ENCODE measurements around the gene AOPEP.

AOPEP gene

GRCh38 chr9:95110921-95111525, 384.5 kb downstream of the AOPEP start:
- no peak for FAIRE-seq
- TF ChIP-seq, protein P1, sequence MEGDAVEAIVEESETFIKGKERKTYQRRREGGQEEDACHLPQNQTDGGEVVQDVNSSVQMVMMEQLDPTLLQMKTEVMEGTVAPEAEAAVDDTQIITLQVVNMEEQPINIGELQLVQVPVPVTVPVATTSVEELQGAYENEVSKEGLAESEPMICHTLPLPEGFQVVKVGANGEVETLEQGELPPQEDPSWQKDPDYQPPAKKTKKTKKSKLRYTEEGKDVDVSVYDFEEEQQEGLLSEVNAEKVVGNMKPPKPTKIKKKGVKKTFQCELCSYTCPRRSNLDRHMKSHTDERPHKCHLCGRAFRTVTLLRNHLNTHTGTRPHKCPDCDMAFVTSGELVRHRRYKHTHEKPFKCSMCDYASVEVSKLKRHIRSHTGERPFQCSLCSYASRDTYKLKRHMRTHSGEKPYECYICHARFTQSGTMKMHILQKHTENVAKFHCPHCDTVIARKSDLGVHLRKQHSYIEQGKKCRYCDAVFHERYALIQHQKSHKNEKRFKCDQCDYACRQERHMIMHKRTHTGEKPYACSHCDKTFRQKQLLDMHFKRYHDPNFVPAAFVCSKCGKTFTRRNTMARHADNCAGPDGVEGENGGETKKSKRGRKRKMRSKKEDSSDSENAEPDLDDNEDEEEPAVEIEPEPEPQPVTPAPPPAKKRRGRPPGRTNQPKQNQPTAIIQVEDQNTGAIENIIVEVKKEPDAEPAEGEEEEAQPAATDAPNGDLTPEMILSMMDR (IDR thresholded peaks at IDR 0.05; ENCODE audit: insufficient read depth, missing control alignments), result no peak
- DNase-seq (ENCODE audit: insufficient read length, low spot score), result no peak

DNA sequence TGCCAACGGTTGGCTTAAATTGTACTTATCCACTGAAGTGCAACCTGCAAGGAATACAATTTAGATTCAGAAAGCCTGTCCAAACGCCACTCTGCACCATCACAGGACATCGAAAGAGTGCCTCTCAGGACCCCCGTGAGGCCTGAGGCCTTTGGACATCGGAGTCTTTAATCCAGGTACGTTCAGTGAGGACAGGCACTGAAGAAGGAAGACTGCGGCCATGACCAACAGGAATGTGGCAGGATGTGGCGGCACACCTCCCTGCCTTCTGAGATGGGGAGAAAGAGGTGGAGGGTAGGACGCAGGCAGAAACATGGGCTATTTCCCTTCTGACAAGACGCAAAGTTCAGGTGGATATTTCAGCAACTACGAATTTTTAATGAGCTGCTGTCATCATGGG, 385.2 kb downstream of the AOPEP start:
- FAIRE-seq (no peak), DNase-seq (ENCODE audit: insufficient read length, low spot score) (no peak)
- TF ChIP-seq, protein P1 (IDR thresholded peaks at IDR 0.05; ENCODE audit: insufficient read depth, missing control alignments), result no peak

- TF ChIP-seq, protein P1 (IDR thresholded peaks at IDR 0.05; ENCODE audit: insufficient read depth, missing control alignments), result no peak
- FAIRE-seq (no peak), DNase-seq (ENCODE audit: insufficient read length, low spot score) (no peak)
Measured at GRCh38 chr9:95112436-95113280, 386.2 kb downstream of the AOPEP start.

DNA sequence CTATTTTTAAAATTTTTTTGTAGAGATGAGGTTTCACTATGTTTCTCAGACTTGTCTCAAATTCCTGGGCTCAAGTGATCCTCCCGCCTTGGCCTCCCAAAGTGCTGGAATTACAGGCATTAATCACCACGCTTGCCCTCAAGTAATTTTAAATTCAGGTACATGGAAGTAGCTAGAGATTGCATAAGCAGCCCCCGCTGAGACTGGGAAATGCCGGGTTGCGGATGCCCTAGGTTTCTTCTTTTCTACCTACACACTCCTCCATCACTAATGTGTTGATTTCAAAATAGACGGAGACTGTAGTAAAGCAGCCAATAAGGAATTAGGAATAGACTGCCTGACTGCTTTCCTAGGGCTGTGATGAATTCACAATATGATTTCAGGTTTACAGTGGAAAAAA, 388.6 kb downstream of the AOPEP start:
- FAIRE-seq (no peak), DNase-seq (ENCODE audit: insufficient read length, low spot score) (no peak)

GRCh38 chr9:95116002-95116807, 389.7 kb downstream of the AOPEP start:
- FAIRE-seq, result no peak
- TF ChIP-seq, protein P1 (IDR thresholded peaks at IDR 0.05; ENCODE audit: insufficient read depth, missing control alignments), result no peak
- no peak for DNase-seq (ENCODE audit: insufficient read length, low spot score)

More for the DNA sequence above, 388.6 kb downstream of the AOPEP start:
- TF ChIP-seq, protein P1 (IDR thresholded peaks at IDR 0.05; ENCODE audit: insufficient read depth, missing control alignments), result no peak

DNA sequence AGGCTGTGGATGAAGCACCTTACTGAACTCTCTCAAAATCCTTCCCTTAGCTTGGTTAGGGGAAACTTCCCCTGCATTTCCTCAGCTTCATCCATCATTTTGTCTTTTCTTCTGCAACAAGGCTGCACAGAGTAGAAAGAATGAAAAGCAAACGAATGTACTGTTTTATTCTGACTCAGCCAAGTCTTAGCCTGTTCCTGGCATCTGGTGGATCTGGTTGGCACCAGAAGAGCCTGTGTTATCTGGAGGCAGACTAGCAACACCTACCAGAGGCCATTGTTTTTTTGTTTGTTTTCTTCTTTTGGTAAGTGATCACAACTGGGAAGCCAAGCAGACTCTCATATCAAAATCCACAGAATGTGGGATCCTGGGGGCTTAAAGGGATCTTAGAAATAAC, 390.3 kb downstream of the AOPEP start:
- TF ChIP-seq, protein P1 (IDR thresholded peaks at IDR 0.05; ENCODE audit: insufficient read depth, missing control alignments), result no peak
- FAIRE-seq (no peak), DNase-seq (ENCODE audit: insufficient read length, low spot score) (no peak)

Data from D721Med (cell line).